Endothelial cell of umbilical vein (primary cell): ENCODE results near the gene IKZF4.
"Not testable (repeated sequence)": the region's sequence is repeated elsewhere in the genome, so short reads cannot be mapped to it uniquely, and the experiment has no call there.

Experiments used
- CTCF ChIP-seq, 2 donors: IDR thresholded peaks; 1 replicate in 1 of 2; 2 replicates in 1 of 2; pipeline ENCODE4 v1.5.1; 2011; ENCODE audit warnings: low read length in 2 of 2, mild to moderate bottlenecking in 2 of 2, moderate library complexity in 2 of 2, control low read depth in 1 of 2, inconsistent platforms in 1 of 2, low read depth in 1 of 2; ENCODE audit not compliant: insufficient read depth in 1 of 2; ENCODE audit errors: extremely low read depth in 1 of 2
- EZH2 ChIP-seq: IDR thresholded peaks from 2 replicates; pipeline ENCODE4 v1.6.1; 2012; ENCODE audit warnings: borderline replicate concordance, low read depth, mild to moderate bottlenecking, moderate library complexity, low read length, inconsistent platforms; ENCODE audit not compliant: severe bottlenecking
- FOS ChIP-seq: IDR thresholded peaks from 2 replicates; pipeline ENCODE4 v1.6.1; 2011; ENCODE audit warnings: mild to moderate bottlenecking, low read length, moderate library complexity, borderline replicate concordance; ENCODE audit not compliant: insufficient read depth
- POLR2A ChIP-seq: IDR thresholded peaks from 2 replicates; pipeline ENCODE4 v1.6.1; 2012; ENCODE audit warnings: low read depth, mild to moderate bottlenecking, control low read depth, low read length
- POLR2AphosphoS5 ChIP-seq: IDR thresholded peaks from 2 replicates; pipeline ENCODE4 v1.6.1; 2012; ENCODE audit warnings: low read depth, mild to moderate bottlenecking, control low read depth, low read length, moderate library complexity; ENCODE audit not compliant: insufficient read depth

- TF ChIP-seq CTCF (IDR thresholded peaks at IDR 0.05; ENCODE audit: extremely low read depth in 1 of 2, insufficient read depth in 1 of 2, low read depth in 1 of 2, low read length in 2 of 2); POLR2A; EZH2; POLR2AphosphoS5; FOS: not testable (repeated sequence)
Observed at GRCh38 chr12:56003376-56003775, 17.5 kb upstream of the IKZF4 start.
